NCI-H524 treated with DMSO at 0.1 percent for 48 hours (cell line): Measurements from ENCODE around the gene HIVEP1.

Experiments
- DNase-seq: peaks from one replicate; lab custom pipeline; 2025; lab: John Stamatoyannopoulos, UW

The HIVEP1 gene

DNA sequence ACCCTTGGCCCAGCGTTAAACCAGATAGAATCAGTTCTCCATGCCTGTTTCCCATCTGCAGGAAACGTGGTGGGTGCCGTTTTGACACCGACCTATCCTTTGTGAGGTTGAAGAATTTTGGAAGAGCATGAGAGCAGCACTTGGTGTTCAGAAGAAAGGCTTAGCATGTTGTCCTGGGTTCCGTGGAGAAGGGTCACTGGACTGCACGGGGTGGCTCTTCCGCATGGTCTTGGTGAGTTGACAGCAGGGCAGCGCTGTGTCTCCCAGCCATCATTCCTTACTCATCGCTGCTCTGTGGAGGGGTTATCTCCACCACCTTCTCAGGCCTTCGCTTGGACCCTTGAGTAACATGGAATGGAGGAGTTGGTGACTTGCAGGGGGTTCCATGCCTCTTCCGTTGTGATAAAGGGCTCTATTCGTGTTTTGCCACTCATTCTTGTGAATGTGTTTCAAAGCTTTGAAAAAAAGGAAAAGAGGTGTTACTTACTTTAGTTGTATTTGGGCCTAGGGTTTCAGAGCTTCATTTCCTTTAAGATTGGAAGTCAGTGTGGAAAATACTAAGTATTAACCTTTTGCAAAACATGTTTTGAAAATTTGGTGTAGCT lies 8.2 kb downstream of the HIVEP1 start:
- no peak for DNase-seq

DNA sequence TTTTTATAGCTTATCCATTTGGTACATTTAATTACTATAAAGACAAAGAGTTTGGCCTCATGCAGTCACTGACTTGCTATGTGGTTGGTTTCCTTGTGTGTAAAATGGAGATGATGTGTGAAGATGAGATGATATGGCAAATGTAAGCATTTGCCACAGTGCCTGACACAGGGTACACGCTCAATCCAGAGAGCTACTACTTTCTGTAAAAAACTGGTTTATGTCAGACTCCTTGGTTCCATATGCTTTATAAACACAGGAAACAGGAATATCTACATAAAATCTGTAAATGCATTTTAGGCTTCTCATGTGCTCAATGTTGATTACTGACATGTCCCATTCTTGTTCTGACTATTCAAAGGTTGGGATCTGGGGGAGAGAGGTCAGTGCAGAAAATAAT lies 10.4 kb downstream of the HIVEP1 start:
- DNase-seq: no peak

DNA sequence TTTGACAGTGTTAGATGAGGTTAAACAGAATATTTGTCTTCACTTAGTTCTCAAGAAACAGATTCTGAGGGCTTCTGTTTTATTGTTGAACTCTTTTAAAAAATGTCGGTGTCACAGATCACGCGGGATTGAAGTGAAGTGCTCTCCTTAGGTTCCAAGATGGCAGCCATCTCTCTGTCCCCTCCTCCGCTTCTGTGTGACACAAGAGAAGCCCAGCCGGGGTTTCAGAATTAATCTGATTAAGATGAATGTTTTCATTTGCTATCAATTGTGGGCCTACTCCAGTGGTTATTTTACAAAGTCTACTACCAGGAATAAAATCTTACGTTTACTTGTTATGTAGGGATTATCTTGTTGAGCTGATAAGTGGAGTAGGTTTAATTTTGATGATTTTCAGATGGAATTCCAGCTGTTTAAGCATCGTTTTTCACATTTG lies 10.9 kb downstream of the HIVEP1 start:
- peak; percentile 58 for DNase-seq

DNA sequence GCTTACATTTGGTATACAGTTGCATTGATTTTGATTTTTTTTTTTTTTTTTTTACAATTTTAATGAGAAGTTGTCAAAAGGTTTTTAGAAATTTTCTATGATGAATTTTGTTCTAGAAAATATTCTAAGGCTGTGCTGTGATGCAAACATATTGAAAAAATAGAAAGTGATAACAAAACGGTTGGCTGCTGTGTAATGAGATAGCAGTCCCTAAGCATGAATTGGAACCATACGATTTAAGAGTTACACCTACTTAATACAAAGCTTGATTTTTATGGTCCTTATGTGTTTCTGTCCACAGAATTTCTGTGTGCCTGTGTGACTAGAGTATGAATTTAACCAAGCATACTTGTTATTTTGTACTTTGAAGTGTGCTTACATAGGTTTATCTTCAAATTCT lies 12.1 kb downstream of the HIVEP1 start:
- no peak for DNase-seq

DNA sequence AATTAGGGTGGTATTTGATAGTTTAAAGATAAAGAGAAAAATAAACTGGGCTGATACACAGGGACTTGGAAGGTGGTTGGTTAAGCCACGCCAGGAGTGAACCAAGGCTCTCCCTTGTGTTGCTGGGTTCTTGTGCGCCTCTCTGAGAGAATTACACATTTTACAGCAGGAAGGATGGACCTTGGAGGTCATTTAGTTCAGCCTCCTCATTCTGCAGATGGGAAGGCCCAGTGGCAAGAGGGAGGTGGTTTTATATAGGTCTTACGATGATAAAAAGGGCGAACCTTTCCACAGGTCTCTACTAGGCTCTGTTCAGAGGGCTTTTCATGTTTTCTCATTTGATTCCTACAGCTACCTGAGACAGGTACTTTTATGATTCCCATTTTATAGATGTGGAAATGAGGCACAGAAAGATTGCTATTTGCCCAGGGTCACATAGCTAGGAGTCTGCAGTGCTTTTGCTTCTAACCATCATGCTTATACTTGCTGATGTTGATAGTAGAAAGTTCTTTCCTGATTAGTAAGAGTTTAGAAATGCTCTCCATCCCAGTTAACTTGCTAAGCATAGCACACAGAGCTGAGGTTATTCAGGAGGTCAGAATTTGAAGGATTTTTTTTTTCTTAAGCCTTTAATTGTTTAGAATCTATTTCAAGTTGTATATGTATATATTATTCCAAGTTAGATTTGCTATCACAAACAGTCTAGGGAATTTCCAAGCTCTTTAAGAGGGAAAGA lies 12.8 kb downstream of the HIVEP1 start:
- no peak for DNase-seq

DNA sequence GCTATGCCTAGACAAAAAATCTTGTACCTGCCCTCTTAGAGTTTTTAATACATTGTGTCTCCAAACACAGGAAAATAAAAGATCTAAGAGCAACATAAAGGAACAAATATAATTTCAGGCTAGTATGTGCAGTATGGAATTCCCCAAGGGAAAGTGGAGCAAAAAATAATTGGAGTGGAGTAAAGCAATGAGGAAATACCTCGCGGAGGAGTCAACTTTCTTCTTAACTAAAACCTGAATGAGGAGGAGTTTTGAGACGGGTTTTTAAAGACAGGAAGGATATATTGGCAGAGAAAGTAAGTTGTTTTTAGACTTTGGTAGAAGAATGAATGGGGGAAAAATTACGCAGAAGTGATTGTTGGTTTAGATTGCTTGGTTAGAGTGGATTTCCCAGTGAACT lies 14.0 kb downstream of the HIVEP1 start:
- DNase-seq: no peak

DNA sequence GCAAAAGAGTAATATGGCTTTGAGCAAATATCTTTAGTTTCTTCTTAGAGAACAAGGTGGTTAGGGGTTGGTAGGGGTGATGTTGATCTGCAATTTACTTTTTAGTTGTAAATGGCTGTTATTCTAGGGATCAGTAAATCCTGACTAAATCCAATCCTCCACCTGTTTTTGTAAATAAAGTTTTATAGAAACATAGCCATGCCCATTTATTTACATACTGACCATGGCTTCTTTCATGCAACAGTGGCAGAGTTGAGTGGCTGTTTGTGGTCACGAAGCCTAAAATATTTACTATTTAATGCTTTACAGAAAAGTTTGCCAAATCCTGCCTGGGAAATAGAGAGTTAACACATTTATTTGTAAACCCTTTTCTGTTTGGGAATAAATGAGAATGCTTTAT lies 14.7 kb downstream of the HIVEP1 start:
- DNase-seq: no peak

DNA sequence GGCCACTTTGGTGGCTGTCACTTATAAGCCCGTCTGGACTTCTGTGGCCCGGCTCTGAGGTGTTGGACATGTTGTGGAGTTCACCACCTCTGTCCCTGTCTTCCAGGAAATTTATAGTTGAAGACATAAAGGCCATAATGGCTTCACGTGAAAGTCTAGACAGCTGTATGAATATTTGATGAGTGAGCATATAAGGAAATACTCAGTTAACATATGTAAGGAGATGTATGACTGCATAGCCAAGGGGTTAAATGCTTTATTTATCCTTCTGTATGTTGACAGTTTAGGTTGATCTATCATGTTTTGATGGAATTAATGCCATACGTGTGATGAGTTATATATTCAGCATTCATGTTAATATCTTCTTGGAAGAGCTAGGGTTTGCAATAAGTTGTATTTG lies 16.1 kb downstream of the HIVEP1 start:
- no peak for DNase-seq

DNA sequence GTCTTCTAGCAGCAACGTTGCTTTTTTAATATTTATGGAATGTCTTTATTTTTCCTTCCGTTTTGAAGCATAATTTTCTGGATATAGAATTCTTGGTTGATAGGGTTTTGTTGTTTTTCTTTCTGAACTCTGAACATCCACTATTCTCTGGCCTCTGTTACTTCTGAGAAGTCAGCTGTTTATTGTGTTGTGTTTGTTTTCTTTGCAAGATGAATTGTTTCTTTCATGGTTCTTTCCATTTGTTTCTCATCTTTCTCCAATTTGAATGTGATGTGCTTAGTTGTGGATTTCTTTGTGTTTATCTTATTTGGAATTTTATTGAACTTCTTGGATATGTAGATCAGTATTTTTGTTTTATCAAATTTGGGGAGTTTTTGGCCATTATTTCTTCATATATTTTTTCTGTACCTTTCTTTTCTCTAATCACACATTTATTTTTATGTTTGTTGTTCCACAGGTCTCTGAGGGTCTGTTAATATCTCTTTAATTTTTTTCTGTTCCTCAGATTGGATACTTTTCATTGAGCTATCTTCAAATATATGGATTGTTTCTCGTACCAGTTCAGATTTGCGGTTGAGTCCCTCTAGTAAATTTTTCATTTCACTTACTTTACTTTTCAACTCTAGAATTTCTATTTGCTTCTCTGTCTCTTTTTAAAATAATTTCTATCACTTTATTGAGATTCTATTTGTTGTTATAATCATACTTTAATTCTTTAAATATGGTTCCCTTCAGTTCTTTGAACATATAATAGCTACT lies 18.0 kb downstream of the HIVEP1 start:
- DNase-seq: no peak

DNA sequence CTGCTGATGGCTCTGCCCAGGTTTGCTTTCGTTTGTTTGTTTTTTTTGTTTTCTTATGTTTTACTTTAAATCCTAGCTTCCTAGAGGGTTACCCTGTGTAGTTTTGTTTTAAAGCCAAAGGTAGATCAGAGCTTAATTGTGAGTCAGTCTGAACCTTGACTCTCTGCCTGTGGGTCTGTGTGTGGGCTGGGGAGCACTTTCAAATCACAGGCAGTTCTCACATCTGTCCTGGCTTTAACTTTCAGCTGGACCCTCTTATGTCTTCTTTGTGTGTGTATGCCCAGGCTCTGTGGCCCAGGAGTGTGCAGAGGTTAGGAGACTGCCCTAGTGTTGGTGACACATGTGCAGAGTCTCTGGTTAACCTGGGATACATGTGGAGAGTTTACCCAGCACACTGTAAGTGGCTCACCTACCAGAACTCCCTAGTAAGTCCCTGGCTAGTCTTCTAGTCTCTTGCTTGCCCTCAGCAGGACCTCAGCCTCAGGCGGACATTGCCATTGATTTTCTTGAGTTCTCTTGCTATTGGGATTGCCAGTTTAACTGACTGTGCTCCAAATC lies 19.0 kb downstream of the HIVEP1 start:
- no peak for DNase-seq

DNA sequence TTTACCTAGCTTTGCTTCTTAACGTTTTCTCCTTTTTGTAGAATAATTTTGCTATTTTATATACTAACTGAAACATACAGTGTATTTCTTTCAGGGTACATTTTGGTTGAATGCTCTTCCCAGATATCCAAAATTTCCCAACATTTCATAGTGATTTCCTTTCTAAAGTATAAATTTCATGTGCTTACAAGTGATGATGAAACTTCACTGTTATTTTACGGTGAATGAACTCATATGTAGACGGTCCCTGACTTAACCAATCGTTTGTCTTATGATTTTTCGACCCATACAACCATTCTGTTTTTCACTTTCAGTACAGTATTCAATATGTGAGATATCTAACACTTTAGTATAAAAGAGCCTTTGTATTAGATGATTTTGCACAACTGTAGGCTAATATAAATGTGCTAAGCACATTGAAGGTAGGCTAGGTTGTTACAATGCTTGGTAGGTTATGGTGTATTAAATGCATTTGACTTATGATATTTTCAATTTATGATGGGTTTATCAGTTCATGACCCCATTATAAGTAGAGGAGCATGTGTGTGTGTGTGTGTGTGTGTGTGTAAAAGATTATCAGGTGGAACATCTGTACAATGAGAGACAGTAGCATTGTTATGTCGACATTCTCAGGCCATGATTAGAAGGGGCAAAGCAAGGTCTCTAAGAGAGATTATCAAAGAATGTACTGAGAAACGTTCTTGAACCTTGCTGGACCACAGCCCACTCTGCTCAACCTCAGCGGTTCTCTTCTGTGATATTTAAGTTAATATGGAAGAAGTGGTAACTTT lies 20.9 kb downstream of the HIVEP1 start:
- no peak for DNase-seq

DNA sequence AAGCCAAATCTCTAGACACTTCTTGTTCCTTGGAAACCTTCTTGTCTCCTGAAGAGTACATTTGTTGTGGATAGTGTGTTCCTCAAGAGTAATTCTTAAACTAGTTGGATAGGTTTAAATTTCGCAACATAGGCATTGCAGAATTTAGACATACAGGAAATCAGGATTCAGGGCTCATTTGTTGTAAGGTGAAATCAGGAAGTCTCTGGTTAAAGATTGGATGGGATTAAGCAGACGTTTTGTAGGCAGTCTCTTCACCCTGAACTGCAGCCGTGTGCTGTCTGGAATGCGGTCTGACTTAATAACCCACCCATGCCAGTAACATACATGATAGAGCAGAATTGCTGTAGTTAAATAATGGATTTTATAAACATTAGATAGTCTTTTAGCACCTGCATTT lies 21.7 kb downstream of the HIVEP1 start:
- DNase-seq: no peak

DNA sequence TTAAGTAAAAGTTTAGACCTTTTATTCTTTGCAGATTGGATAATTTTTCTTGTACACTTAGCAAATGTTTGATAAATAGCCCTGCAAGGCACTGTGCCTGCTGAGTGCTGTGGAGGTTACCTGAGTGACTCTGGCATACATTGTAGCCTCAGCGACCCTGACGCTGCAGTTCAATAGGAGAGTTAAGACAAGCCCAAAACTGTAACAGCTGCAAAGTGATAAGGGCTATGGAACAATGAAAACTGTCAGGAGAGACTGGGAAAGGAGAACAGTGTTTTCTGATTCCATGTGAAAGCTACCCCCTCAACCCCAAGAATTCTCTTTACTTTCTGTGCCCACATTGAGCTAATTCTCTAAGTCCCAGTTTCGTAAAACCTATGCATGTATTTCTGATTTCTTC lies 22.2 kb downstream of the HIVEP1 start:
- no peak for DNase-seq

DNA sequence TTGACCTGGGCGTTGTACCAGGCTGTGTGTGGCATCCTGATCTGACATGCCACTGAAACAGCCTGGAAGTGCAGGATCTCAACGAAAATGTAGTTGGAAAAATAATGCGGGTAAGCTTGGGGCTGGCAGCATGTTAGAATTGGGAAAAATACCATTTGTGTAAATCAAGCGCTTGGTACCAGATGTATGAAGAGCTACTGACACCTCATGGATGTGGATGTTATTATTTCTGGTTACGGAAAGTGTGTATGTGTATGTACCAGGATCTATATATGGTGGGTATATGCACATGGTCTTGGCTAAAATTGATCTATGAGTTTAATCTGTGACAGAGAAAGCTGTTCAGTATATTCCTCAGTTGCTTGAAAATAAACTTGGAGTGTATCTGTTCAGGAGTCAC lies 22.7 kb downstream of the HIVEP1 start:
- no peak for DNase-seq

DNA sequence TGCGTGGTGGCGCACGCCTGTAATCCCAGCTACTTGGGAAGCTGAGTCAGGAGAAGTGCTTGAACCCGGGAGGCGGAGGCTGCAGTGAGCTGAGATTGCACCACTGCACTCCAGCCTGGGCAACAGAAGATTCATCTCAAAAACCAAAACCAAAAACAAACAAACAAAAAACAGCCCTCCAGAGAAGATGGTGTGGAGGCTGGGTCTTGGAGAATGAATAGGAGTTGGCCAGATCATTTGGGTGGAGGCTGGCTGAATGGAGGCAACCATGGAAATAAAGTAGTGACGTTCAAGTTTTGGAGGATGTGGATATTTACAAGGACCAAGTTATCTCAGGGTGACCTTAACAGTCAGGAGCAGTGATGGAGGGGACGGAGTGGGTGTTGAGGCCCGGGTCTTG lies 24.7 kb downstream of the HIVEP1 start:
- no peak for DNase-seq

DNA sequence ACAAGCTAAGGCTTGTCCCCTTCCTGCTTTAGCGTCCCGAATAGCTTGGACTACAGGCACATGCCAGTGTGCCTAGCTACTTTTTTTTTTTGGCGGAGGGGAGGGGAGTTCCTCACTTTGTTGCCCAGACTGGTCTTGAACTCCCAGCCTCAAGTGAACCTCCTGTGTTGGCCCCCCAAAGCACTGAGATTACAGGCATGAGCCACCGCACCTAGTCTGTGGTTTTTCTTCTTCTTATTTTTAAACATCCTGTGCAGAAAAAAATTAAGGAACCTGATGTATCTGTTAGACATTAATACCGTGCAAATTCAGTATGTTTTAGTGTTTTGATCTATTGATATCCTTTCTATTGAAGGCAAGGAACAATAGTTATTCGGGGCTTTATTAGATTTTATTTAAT lies 25.7 kb downstream of the HIVEP1 start:
- DNase-seq: no peak

DNA sequence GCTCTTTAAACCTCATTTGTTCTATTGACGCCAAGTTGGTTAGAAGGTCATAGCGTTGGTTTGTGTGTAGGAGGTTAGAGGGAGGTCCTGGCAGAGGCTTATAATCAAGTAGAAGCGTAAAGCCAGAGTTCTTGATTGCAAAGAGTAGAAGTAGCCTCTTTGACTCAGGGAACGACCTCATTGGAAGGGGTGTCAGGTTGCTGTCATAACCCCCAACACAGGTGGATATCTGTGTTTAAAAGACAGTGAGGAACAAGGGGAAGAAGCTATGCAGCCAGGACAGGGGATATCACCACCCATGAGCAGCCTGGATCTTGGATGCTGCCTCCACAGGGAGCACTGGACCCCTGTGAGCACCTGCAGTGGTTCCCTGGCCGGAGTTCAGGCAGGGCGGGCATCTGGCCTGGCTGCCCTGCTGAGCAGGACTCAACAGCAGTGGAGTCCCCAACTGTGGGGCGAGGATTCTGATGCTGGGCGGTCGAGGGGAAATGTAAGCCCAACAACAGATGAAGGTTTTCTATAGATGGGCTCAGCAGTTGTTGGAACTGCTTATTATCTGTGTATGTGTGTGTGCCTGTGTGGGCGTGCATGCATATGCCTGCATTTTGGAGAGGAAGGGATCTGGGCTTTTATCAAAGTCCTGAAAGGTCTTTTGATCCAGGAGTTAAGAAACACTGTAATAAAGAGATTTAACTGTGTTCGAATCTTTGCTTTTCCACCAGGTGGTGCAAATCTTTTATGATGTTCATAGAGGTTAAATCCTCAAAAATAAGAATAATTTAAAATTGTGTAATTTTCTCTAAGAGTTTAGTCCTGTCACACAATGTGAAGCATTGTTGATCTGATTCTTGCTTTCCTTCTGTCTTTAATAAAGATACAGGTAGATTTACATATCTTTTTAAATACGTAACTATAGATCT lies 27.7 kb downstream of the HIVEP1 start:
- DNase-seq: no peak

DNA sequence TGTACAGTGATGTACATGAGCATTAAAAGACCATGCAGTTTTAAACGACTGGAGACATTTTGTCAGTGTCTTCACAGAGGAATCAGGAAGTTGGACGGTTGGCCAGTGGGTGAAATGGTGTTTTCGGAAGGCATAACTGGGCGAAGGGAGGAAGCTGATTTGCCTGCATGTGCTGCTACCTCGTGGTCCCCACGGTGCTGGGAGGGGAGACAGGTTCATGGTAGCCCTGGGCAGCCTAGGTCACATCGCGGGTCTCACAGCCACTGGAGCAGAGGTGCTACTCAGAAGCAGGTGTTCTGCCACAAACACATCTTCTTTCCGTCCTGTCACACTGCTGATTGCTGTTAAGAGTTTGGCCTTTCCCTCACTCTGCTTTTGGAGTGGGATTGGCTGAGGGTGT lies 35.2 kb downstream of the HIVEP1 start:
- DNase-seq: no peak

DNA sequence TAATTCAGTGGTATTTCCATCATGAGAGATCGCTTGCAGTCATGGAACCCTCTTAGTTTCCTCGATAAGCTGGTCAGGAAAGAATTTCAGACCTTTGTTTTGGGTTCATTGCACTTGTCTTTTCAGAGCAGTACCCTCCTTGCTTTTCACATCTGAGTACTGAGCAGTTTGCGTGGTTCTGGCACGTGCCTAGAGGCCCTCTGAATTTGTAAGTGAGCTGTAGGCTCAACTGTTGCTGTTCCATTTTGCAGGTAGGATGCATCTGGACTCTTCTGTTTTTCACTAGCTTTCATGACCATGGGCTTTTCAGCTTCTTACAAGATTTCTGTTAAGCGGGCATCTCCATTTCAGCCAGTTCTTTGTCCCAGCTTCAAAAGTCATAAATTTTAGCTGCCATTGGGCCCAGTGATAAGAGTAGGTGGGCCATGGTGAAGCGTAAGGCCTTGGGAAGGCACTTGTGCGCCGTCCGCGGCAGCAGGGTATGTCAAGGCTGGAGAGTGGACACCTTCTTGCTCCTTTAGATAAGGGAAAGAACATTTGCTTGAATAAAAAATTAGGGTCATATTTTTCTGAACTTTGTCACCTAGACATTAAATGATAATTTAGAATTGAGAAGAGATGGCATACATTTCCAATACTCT lies 35.8 kb downstream of the HIVEP1 start:
- no peak for DNase-seq

DNA sequence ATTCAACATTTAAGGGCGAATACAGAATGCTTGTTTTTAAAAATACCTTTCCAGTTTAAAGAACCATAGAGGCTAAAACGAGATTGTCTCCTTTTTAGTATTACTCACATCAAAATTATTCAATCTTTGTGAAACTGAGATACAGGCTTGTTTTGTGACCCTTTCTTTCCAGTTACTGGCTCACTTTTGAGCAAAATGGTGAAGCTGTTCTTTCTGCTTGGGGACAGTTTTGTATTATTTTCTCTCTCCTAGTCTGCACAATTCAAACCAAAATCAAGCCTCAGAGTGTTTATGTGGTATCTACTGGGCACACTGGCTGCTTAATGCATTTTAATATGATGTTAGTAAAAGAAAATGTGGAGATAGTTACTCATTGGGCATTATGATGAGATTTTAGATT lies 36.5 kb downstream of the HIVEP1 start:
- no peak for DNase-seq

DNA sequence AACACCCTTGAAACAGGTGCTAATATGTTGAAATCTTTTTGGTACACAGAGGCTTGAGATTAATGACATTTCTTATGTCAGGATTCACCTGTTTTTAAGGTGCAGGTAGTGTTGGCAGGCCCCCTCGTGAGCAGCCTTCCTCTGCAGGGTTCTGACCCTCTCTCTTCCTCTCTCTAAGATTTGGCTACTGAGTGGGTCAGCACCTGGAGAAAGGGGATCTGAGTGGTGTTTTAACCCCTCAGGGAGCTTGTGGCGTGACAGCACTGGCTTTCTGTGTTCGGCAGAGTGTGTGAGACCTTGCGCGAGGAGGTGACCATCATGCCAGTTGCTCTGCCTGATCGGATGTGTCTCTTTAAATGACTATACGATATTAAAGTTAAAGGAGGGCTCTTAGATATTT lies 37.1 kb downstream of the HIVEP1 start:
- no peak for DNase-seq
